ENCODE measurements around the gene SELE. TPM values are rescaled to one million over a fixed set of nuclear protein-coding genes. Genes with fewer than 3 reads are reported as not detected.
A peak's percentile ranks its signal among the peaks of the same experiment; 100 is the strongest.

Gene SELE, protein sequence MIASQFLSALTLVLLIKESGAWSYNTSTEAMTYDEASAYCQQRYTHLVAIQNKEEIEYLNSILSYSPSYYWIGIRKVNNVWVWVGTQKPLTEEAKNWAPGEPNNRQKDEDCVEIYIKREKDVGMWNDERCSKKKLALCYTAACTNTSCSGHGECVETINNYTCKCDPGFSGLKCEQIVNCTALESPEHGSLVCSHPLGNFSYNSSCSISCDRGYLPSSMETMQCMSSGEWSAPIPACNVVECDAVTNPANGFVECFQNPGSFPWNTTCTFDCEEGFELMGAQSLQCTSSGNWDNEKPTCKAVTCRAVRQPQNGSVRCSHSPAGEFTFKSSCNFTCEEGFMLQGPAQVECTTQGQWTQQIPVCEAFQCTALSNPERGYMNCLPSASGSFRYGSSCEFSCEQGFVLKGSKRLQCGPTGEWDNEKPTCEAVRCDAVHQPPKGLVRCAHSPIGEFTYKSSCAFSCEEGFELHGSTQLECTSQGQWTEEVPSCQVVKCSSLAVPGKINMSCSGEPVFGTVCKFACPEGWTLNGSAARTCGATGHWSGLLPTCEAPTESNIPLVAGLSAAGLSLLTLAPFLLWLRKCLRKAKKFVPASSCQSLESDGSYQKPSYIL
- total RNA-seq = 9.9 TPM

DNA sequence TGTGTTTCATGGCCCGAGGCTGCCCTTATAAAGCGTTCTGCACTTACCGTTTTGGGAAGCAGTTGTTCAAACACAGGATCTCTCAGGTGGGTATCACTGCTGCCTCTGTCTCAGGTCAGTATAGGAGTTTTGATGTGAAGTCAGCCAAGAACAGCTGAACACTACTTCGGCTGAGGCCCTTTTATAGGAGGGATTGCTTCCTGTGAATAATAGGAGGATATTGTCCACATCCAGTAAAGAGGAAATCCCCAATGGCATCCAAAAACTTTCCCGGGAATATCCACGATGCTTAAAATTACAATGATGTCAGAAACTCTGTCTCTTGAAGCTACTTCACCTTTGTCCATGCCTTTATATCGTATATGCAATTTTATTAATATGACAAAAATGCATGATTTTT is at the start of gene SELE:
Gene SELE (minus strand): TSS at position 156 of the 400 bp plus-strand sequence. CDS start 467 bp downstream, outside the sequence.
- DNase-seq = no peak

DNA sequence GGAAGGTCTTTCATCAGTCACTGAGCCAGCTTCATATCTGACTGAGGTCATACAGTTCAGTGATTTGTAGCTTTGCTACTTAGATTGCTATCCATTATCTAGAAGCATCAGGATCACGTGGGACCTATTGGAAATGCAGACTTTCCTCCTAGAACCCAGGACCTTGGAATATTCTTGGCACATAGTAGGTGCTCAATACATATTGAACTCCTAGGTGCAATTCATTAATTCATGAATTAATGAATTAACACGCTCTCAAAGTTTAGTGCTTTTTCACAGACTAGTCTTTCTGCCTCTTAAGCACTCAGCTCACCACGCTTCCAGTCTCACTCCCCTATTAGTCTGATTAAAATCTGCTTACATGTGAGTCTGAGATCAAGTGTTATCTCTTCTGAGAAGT is 48.7 kb upstream of the SELE start:
- DNase-seq = no peak

DNA sequence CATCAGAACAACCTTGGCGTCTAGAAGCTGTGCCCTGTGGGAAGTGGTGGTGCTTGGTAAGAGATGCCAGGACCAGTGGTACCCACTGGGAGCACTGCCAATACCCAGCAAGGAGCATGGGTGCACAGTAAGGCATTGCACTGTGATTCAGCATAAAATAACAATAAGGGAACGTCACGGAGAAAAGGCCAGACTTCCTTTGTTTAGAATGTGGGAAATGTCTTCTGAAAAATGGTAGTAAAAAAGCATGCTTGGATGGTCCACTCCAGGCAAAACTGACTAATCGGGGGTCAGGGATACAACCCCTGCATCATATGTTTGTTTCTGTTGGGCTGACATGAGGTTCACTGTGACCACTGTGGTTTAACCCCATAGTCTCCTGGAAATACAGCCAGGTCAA is 46.1 kb upstream of the SELE start:
- DNase-seq = no peak

DNA sequence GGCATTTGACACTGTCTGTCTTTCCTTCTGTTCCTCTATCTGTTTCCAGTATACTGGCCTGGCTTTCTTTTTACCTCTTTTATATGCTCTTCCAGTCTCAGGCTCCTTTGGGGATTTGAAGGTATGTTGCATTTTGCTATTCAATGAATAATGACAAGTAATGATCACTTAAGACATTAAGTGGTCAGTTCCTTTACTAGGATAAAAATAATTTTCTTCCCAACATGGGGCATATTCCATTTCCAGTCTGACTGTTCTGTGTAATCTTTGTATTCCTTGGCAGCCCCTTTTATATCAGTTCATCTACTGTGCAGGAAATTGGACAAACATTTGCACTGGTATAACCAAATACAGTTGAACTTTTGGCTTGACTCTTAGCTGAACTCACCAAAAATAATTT is 45.3 kb upstream of the SELE start:
- no peak for DNase-seq

DNA sequence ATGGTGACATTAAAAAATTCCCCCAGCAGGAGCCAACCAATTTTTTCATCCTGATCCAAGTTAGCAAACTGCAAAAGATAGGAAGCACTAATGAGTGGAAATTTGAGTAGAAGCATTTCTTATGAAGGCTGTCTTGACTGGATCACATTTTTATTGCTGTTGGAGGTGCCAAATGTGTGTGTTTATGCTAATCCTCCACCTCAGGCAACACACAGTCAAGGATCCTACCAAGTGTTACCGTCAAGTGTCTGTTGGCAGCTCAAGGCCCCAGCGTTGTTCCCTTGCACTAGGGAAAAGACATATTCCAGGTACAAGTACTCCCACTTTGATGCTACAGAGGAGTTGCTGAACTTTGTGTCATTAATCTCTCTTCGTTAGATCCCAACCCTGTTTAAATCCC is 42.6 kb upstream of the SELE start:
- DNase-seq = no peak

DNA sequence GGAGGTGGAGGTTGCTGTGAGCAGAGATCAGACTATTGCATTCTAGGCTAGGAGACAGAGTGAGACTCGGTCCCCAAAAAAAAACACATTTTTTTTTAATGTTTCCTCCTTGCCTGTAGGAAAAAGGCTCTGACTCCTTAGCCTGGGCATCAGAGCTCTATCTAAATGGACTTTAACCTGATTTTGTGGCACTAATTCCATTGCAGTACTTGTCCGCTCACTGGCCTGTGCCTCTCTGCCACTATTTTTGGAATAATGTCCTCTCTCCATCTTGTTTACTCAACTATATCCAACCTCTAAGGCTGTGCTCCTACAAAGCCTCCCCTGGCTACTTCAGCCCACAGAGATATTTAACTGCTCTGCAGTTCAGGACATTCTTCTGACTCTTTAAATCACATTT is 34.3 kb upstream of the SELE start:
- no peak for DNase-seq

DNA sequence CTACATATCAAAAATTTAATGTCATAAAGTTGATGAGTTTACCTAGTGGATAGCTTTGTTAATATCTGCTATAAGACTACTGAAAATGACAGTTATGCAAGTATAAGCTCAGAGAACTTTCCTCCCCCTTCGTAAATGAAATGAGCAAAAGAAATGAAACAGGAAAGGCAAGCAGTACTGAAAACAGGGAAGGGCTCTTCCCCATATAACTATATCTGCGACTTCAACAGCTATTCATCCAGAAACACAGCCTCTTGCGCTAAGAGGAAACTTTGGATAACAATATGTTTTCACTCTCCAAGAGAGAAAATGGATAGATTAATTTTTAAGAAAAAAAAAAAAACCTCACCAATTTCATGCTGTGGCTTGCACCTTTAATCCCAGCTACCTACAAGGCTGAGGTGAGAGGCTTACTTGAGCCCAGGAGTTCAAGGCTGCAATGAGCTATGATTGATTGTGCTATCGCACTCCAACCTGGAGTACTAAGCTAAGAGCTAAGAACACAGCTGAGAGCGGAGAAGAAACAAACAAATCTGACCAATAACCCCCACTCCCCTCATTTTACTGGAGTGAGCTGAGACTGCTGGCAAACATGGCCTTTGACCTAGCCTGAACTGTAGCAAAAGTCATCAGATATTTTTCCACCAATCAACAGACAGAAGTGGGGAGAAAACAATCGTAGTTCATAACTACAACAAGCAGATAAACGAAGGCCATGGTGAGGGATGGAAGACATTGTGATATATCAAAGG is 31.9 kb upstream of the SELE start:
- DNase-seq = no peak

DNA sequence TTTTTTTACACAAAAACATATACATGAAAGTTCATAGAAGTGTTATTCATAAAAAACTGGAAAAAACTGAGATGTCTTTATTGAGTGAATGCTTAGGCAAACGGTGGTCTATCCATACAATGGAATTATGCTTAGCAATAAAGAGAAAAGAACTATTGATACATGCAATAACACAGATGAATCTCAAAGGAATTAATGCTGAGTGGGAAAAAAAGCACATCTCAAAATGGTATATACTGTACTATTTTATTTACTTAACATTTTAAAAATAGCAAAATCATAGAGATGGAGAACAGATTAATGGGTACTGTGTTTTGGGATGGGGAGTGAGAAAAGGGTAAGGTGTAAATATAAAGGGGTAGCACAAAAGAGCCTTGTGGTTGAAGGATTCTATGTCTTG is 31.0 kb upstream of the SELE start:
- DNase-seq = no peak

DNA sequence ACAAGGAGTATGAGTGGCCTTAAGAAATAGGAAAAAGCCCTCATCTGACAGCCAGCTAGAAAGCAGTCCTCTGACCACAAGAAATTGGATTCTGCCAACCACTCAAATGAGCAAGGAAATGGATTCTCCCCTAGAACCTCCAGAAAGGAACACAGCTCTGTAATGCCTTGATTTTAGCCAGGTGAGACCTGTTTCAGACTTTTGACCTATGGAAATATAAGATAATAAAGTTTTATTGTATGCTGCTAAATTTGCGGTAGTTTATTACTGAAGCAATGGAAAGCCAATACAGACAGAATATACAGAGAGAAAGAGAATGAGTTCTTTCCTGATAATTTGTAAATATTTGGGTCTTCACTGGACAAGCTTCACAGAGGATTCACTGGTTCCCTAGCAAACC is 28.8 kb upstream of the SELE start:
- no peak for DNase-seq

DNA sequence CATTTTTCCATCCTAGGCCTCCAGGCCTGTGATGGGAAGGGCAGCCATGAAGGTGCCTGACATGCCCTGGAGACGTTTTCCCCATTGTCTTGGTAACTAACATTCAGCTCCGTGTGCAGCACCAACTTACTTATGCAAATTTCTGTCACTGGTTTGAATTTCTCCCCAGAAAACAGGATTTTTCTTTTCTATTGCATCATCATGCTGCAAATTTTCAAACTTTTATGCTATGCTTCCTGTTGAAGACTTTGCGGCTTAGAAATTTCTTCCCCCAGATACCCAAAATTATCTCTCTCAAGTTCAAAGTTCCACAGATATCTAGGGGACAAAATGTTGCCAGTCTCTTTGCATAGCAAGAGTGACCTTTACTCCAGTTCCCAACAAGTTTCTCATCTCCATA is 25.2 kb upstream of the SELE start:
- no peak for DNase-seq

DNA sequence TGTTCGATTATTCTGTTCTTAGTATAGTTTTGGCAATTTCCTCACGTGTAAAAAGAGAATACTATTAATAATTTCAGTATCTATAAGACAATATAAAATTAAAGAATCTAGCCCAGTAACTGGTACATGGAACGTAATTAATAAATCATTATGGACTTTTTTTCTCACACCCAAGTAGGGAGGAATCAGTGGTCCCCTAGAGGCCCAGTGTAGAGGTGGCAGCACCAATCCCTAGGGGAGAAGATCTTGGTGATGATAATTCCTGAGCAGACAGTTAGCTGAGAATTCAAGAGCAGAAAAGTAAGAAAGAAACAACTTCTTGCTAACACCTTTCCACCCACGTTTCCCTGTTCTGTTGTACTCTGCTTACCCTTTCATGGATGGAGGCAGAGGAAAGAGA is 19.7 kb upstream of the SELE start:
- DNase-seq = no peak

DNA sequence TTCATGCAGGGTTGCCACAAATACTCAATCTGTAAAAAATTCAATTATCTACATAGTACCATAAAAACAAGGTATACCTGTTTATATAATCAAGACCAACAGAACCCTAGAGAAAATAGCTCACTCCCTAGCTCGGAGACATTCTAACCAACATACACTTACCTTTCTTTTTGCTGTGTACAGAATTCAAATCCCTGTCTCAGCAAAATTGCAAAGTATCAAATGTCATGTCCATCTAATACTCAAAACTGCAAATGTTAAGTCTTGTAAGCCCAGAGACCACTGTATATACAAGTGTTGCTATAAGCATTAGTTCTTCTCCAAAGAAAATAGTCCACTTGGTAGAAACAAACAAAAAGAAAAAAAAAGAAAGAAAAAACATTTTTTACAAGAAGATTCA is 16.2 kb upstream of the SELE start:
- DNase-seq = no peak

DNA sequence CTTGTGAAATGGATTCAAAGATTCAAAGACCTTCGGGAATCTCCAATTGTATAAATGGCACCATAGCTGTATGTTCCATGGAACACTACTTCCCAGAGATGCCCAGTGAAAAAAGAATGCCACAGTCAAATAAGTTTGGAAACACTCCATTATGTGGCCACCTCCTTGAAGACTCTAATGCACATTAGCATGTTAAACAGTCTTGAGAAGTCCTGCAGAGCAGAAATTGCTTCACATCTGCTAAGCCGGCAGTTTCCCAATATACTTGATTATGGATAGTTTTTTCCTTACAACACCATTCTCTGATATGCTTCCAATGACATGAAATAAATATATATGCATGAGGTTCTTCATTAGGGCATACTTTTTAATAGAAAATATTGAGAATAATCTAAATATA is 12.7 kb upstream of the SELE start:
- no peak for DNase-seq

DNA sequence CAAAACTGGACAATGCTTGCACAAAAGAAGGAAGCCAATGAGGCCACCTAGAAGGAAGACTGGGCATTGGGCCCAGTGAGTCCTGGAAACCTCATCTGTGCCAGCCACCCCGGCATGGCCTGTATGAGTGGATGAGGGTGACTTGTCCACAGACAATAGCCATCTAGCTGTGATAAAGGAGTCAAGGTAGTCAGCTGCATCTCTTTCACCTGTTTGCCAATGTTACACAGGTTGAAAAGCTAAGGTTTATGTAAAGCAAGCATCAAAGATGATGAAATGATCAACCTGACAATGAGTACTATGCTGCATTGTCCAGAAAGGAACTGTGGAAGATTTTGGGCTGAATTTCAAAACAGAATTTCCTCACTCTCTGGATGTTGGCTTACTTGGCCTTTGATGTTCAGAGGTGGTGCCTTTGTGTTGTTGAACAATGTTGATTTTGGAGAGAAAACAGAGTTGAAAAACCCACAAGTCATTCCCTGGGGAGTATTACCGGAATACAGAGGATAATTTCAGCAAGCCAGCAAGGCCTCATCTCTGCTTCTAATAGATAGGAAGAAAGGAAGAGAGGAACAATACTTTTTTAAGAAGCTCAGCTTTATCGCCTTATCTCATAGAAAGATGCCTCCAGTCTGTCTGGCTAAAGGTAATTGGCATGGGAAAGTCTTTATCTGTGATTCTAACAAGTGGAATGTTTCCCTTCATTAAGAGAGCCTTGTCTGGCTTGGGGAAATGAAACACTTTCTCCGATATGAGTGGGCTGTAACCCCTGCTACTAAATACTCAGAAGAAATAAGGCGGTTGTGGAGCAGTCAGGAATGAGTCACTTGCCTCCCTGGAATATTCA is 11.4 kb upstream of the SELE start:
- DNase-seq = no peak

DNA sequence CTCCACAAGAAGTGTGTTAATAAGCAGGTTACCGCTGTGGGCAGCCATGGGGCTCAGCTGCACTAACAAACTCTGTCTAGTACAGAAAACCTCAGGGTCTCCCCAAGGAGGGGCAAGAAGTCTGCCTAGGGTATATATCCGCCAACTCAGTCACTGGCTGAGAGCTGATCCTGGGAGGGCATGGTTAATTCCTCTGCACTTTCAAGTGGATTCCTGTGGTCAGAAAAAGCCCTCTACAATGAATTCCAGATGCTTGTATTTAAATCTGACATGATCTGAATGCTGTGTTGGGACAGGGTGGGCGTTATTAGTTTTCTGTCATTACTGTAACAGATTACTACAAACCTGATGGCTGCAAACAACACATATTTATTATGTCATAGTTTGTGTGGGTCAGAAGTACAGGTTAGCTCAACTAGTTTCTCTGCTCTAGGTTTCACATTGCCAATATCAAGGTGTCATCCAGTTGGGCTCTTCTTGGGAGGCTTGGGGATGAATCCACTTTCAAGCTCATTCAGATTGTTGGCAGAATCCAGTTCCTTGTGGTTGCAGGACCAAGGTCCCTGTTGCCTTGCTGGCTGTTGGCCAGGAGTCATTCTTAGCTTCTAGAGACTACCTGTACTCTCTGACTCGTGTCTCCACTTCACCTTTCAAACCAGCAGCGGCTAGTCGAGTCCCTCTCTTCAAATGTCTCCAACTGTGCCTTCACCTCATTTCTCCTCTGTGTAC is 8.0 kb upstream of the SELE start:
- DNase-seq = peak; percentile 5

DNA sequence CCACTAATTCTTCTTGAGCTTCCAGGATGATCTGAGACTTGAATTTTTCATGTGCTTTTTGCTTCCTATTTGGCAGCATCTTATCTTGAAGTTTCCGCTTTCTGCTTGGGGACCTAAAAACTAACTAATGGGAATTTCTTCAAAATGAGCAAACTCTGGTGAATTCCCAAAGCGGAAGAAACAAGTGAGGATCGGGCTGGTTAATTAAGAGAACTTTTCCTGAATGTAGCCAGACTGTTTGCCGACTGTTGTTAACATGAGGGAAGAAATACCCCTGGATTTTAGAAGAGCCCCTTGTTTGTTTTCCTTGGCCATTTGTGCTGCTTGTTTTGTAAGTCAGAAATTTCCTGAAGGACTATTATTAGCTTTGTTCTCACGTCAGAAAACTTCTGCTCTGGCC is 6.1 kb upstream of the SELE start:
- peak; percentile 11 for DNase-seq

DNA sequence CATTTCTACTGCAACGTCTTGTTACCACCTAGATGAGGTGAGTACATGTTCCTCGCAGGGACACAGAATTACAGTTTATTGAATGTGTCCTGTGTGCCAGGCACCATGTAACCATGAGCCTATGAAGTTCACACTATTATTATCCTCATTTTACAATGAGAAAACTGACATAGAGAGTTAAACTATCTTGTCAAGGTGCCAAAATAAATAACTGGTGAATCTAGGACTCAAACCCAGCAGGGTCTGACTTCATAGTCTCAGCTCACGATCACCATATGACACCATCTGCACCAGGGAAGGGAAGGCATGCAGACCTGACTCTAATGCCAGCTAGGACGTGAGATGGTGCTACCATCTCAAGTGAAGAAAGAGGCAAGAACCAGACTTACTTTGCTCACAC is 2.4 kb downstream of the SELE start:
- DNase-seq = no peak

DNA sequence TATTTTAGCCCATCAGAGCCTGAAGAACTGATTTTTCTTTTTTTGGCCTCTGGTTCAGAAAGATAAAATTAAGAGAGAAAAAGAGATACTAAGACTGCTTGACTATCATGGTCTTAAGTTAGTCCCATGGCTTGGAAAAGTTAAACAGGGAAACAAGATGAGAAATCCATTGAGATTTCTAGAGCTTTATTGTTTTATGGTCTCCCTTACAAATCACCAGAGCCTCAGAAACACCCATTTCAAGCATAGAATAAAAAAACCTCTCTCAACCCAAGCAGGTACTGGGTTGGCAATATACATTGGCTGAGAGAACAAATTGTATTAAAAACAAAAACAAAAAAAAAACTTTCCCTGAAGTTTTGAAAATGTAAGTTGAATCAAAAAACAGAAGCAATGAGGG is 3.9 kb downstream of the SELE start:
- DNase-seq = no peak

DNA sequence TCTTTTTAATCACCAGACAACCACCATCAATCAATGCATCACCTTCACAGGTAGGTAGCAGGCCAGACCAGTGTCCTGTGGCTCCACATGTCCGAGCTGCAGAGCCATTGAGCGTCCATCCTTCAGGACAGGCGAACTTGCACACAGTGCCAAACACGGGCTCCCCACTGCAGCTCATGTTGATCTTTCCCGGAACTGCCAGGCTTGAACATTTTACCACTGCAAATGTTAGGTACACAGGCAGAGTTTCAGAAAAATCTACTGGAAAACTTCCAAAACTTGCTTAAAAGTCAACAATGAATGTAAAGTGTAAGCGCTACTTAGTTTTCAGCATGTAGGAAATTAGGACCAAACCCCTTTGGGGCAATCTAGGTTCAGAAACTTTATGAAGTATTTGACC is 6.6 kb downstream of the SELE start:
- DNase-seq = no peak

DNA sequence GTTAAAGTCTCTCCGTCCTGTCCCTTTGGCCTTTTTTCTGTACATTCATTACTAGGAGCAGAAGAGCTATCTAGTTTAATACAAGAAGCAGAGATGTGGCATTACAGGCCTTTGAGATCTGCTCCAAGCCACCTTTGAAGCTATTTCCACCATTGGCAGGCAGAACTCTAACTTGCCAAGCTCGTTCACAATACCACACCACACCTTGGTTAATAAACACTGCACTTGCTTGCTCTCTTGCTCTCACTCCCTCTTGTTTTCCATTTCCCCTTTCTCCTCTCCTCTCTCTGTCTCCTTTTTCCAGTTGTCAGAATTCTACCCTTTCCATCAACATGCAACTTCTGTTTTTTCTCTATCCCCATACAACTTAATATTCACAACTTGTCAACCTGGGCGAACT is 7.0 kb downstream of the SELE start:
- DNase-seq = no peak

DNA sequence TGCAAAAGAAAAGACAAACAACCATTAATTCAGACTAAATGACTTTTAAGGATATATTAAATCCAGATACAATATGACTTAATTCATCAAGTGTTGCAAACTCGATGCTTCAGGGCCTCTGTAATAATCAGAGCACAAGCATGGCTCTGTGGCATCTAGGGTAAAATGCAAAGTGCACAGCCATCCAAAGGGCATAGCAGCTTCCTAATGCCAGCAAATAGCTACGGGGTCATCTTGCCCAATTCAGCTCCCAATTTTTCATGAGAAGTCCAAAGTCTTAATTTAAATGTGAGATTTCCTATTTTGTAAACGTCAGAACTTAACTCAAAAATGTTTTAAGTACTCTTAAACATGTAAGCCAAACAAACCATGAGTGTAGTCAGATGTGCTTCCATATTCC is 7.9 kb downstream of the SELE start:
- no peak for DNase-seq

DNA sequence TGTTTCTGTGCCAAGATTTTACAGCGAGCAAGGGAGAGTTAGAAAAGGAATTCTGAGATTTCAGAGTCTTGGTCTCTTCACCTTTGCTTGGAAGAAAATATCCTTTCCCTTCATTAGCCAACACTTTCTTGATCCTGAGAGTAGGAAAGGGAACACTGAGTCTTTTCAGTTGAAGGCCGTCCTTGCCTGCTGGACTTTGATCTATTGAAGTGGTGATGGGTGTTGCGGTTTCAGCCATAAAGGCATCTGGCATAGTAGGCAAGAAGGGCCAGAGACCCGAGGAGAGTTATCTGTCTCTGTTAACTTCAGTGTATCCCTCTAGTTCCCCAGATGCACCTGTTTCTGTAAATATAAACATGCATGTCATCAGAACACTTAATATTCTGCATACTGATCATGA is 9.7 kb downstream of the SELE start:
- DNase-seq = no peak
